ENCODE results near the gene PARVA.

Gene PARVA

DNA sequence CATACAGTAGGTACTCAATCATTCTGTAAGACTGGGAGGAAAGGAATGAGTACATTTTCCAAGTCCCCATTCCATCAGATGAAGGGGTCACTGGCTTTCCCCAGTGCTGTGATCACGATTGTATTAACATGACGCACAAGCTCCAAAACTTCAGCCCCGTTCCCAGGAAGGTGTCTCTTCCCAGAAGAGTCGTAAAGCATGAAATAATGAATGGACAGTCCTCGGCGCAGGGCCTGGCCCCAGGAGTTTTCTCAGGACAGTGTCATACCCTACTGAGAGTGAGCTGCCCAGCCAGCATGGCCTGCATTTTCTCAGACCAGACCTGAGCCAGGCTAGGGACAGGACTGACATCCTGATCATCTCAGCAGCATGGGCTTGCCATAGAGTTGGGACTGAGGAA lies 80.7 kb downstream of the PARVA start:
- no peak overlapping the region for H3K4ac ChIP-seq (ENCODE audit: low read depth in 1 of 2, low read length in 2 of 2)
- no peak overlapping the region for H2AFZ ChIP-seq (ENCODE audit: low read depth, low read length)
- H4K91ac ChIP-seq (ENCODE audit: low read length) = no peak overlapping the region
- H3K14ac ChIP-seq (ENCODE audit: low read length in 2 of 2) = peak overlapping the region in 1 of 2 experiments; percentile 29
- no peak overlapping the region for H3K9ac ChIP-seq (ENCODE audit: low read length)
- H2BK120ac ChIP-seq (ENCODE audit: low read depth, low read length) = no peak overlapping the region
- H2BK5ac ChIP-seq (ENCODE audit: low read depth, low read length, poor library complexity, severe bottlenecking) = no peak overlapping the region
- no peak overlapping the region for H3K27ac ChIP-seq (ENCODE audit: low read length, poor library complexity, severe bottlenecking)
- H3K9me3 ChIP-seq (ENCODE audit: control insufficient read depth, low read length) = no peaks in the 10 kb centered on the region
- H3K79me1 ChIP-seq (replicated peaks; ENCODE audit: low read length, poor library complexity, severe bottlenecking) = peaks cover 48% of the 10 kb centered on the region
- peaks cover 17% of the 10 kb centered on the region for H3K4me1 ChIP-seq (ENCODE audit: control insufficient read depth, insufficient read depth, low read depth, low read length)
- DNase-seq = no peak
- no peak overlapping the region for H3K4me2 ChIP-seq (ENCODE audit: low read length, poor library complexity, severe bottlenecking)
- no peaks in the 10 kb centered on the region for H3K27me3 ChIP-seq (ENCODE audit: control insufficient read depth in 1 of 2, insufficient read depth in 1 of 2, low read length in 2 of 2)
- H3K4me3 ChIP-seq (ENCODE audit: insufficient read depth in 1 of 2, low read depth in 1 of 2, low read length in 2 of 2) = no peak overlapping the region
- WGBS = 76% methylated on average over 6 of the region's 6 CpGs
- no peak overlapping the region for H2BK12ac ChIP-seq (ENCODE audit: low read length in 2 of 2)
- H3K36me3 ChIP-seq (ENCODE audit: control insufficient read depth in 1 of 2, insufficient read depth in 2 of 2, low read depth in 1 of 2, low read length in 2 of 2) = peaks cover 0 to 3% of the 10 kb centered on the region in 2 experiments
- no peak overlapping the region for H2BK15ac ChIP-seq (ENCODE audit: low read depth, poor library complexity, severe bottlenecking)
- H2AK5ac ChIP-seq (ENCODE audit: low read length, severe bottlenecking) = no peak overlapping the region
- H3K23ac ChIP-seq (ENCODE audit: low read length in 2 of 2) = no peak overlapping the region
- H3K18ac ChIP-seq (ENCODE audit: low read depth in 1 of 2, low read length in 2 of 2) = peak overlapping the region in 1 of 2 experiments; percentile 38
- no peak overlapping the region for H4K8ac ChIP-seq (ENCODE audit: low read length)

DNA sequence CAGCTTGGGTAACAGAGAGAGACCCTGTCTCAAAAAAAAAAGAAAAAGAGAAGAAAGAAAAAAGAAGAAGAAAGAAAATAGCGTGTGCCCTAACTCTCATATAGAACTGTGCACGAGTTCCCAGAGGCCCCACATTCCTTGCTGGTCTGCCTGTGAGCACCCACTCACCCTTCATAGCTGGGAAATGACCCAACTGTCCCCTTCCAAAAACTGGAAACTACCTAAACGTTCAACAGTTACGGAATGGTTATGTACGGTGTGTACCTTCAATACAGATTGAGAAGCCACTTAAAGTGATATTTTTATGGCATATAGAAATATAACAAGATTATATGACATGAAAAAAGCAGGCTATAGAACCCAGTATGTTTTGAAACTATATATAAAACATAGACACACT lies 82.0 kb downstream of the PARVA start:
- Histone ChIP-seq H4K91ac (ENCODE audit: low read length) (no peak overlapping the region), H2BK120ac (ENCODE audit: low read depth, low read length) (no peak overlapping the region), H3K9me3 (ENCODE audit: control insufficient read depth, low read length) (no peaks in the 10 kb centered on the region), H3K9ac (ENCODE audit: low read length) (no peak overlapping the region), H3K4me2 (ENCODE audit: low read length, poor library complexity, severe bottlenecking) (no peak overlapping the region), H3K79me1 (replicated peaks; ENCODE audit: low read length, poor library complexity, severe bottlenecking) (peaks cover 45% of the 10 kb centered on the region), H3K27ac (ENCODE audit: low read length, poor library complexity, severe bottlenecking) (no peak overlapping the region), H2AFZ (ENCODE audit: low read depth, low read length) (no peak overlapping the region), H3K4me3 (ENCODE audit: insufficient read depth in 1 of 2, low read depth in 1 of 2, low read length in 2 of 2) (no peak overlapping the region), H3K4ac (ENCODE audit: low read depth in 1 of 2, low read length in 2 of 2) (no peak overlapping the region), H3K4me1 (ENCODE audit: control insufficient read depth, insufficient read depth, low read depth, low read length) (peaks cover 17% of the 10 kb centered on the region), H3K23ac (ENCODE audit: low read length in 2 of 2) (no peak overlapping the region), H2BK5ac (ENCODE audit: low read depth, low read length, poor library complexity, severe bottlenecking) (no peak overlapping the region), H2BK15ac (ENCODE audit: low read depth, poor library complexity, severe bottlenecking) (no peak overlapping the region), H2BK12ac (ENCODE audit: low read length in 2 of 2) (no peak overlapping the region), H3K36me3 (ENCODE audit: control insufficient read depth in 1 of 2, insufficient read depth in 2 of 2, low read depth in 1 of 2, low read length in 2 of 2) (peaks cover 0 to 8% of the 10 kb centered on the region in 2 experiments), H3K18ac (ENCODE audit: low read depth in 1 of 2, low read length in 2 of 2) (no peak overlapping the region), H3K14ac (ENCODE audit: low read length in 2 of 2) (no peak overlapping the region), H2AK5ac (ENCODE audit: low read length, severe bottlenecking) (no peak overlapping the region), H3K27me3 (ENCODE audit: control insufficient read depth in 1 of 2, insufficient read depth in 1 of 2, low read length in 2 of 2) (no peaks in the 10 kb centered on the region), H4K8ac (ENCODE audit: low read length) (no peak overlapping the region)
- no peak for DNase-seq
- WGBS = 89% methylated on average over 2 of the region's 5 CpGs

DNA sequence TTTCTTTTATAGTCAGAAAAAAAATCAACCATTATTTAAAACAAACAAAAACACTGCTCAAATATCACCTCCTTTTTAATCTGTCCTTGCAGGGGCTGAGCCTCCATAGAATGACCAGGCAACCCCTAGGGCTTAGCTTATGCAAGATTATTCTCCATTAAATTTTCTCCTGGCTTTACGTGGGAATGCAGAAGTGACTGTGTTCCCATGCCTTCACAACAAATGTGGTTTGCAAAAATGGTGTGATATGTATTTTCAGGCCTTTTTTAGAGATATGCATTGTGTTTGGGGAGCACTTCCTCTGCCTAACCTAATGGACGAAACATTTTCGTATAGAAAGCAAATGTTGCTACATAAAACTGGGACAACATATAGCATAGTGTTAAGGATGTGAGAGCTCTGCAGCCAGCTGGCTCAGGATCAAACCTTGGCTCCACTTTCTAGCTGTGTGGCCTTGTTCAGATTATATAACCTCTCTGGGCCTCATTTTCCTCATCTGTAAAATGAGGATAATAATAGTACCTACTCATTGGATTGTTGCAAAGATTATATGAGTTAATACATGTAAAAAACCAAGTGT lies 82.6 kb downstream of the PARVA start:
- Histone ChIP-seq H3K9ac (ENCODE audit: low read length) (no peak overlapping the region), H3K23ac (ENCODE audit: low read length in 2 of 2) (no peak overlapping the region), H2AK5ac (ENCODE audit: low read length, severe bottlenecking) (no peak overlapping the region), H3K4me1 (ENCODE audit: control insufficient read depth, insufficient read depth, low read depth, low read length) (peaks cover 17% of the 10 kb centered on the region), H2BK15ac (ENCODE audit: low read depth, poor library complexity, severe bottlenecking) (no peak overlapping the region), H3K79me1 (replicated peaks; ENCODE audit: low read length, poor library complexity, severe bottlenecking) (peaks cover 49% of the 10 kb centered on the region), H3K18ac (ENCODE audit: low read depth in 1 of 2, low read length in 2 of 2) (no peak overlapping the region), H3K9me3 (ENCODE audit: control insufficient read depth, low read length) (no peaks in the 10 kb centered on the region), H3K4me2 (ENCODE audit: low read length, poor library complexity, severe bottlenecking) (no peak overlapping the region), H3K14ac (ENCODE audit: low read length in 2 of 2) (no peak overlapping the region), H2BK12ac (ENCODE audit: low read length in 2 of 2) (no peak overlapping the region), H4K91ac (ENCODE audit: low read length) (no peak overlapping the region), H4K8ac (ENCODE audit: low read length) (no peak overlapping the region), H3K27me3 (ENCODE audit: control insufficient read depth in 1 of 2, insufficient read depth in 1 of 2, low read length in 2 of 2) (no peaks in the 10 kb centered on the region), H3K36me3 (ENCODE audit: control insufficient read depth in 1 of 2, insufficient read depth in 2 of 2, low read depth in 1 of 2, low read length in 2 of 2) (peaks cover 0 to 9% of the 10 kb centered on the region in 2 experiments), H2AFZ (ENCODE audit: low read depth, low read length) (no peak overlapping the region), H2BK120ac (ENCODE audit: low read depth, low read length) (no peak overlapping the region), H3K4me3 (ENCODE audit: insufficient read depth in 1 of 2, low read depth in 1 of 2, low read length in 2 of 2) (no peak overlapping the region), H3K4ac (ENCODE audit: low read depth in 1 of 2, low read length in 2 of 2) (no peak overlapping the region), H3K27ac (ENCODE audit: low read length, poor library complexity, severe bottlenecking) (no peak overlapping the region), H2BK5ac (ENCODE audit: low read depth, low read length, poor library complexity, severe bottlenecking) (no peak overlapping the region)
- 87% methylated on average over 3 of the region's 3 CpGs for WGBS
- peak; percentile 31 for DNase-seq

DNA sequence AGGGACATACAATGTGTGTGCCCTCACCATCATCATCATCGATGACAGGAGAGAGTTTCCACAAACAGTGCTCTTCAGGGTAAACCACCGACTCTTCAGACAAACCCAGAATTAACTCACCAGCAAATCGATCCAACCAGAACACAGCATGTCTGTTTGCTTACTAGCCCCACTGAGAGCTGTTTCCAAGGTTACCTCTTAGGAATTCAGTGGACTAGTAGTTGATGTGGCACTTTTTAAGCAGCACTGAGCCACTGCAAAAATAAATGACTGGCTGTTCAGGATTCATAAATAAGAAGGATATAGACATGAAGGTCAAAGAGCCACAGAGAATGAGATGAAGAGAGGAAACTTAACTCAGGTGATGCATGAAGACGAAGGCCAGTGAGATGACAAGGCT lies 83.1 kb downstream of the PARVA start:
- Histone ChIP-seq H3K9ac (ENCODE audit: low read length) (no peak overlapping the region), H3K27me3 (ENCODE audit: control insufficient read depth in 1 of 2, insufficient read depth in 1 of 2, low read length in 2 of 2) (no peaks in the 10 kb centered on the region)

More for the DNA sequence above, 83.1 kb downstream of the PARVA start:
- H2BK15ac ChIP-seq (ENCODE audit: low read depth, poor library complexity, severe bottlenecking) = no peak overlapping the region
- H2AK5ac ChIP-seq (ENCODE audit: low read length, severe bottlenecking) = no peak overlapping the region
- no peak overlapping the region for H3K4me3 ChIP-seq (ENCODE audit: insufficient read depth in 1 of 2, low read depth in 1 of 2, low read length in 2 of 2)
- no peak overlapping the region for H2BK120ac ChIP-seq (ENCODE audit: low read depth, low read length)
- peaks cover 17% of the 10 kb centered on the region for H3K4me1 ChIP-seq (ENCODE audit: control insufficient read depth, insufficient read depth, low read depth, low read length)
- peaks cover 52% of the 10 kb centered on the region for H3K79me1 ChIP-seq (replicated peaks; ENCODE audit: low read length, poor library complexity, severe bottlenecking)
- H3K27ac ChIP-seq (ENCODE audit: low read length, poor library complexity, severe bottlenecking) = no peak overlapping the region
- no peaks in the 10 kb centered on the region for H3K9me3 ChIP-seq (ENCODE audit: control insufficient read depth, low read length)
- WGBS = 83% methylated on average over 4 of the region's 4 CpGs
- no peak overlapping the region for H3K4ac ChIP-seq (ENCODE audit: low read depth in 1 of 2, low read length in 2 of 2)
- no peak overlapping the region for H3K18ac ChIP-seq (ENCODE audit: low read depth in 1 of 2, low read length in 2 of 2)
- DNase-seq = peak; percentile 53
- H3K4me2 ChIP-seq (ENCODE audit: low read length, poor library complexity, severe bottlenecking) = no peak overlapping the region
- H3K23ac ChIP-seq (ENCODE audit: low read length in 2 of 2) = no peak overlapping the region
- no peak overlapping the region for H3K14ac ChIP-seq (ENCODE audit: low read length in 2 of 2)
- H2BK5ac ChIP-seq (ENCODE audit: low read depth, low read length, poor library complexity, severe bottlenecking) = no peak overlapping the region
- H2BK12ac ChIP-seq (ENCODE audit: low read length in 2 of 2) = no peak overlapping the region
- no peak overlapping the region for H4K8ac ChIP-seq (ENCODE audit: low read length)
- H3K36me3 ChIP-seq (ENCODE audit: control insufficient read depth in 1 of 2, insufficient read depth in 2 of 2, low read depth in 1 of 2, low read length in 2 of 2) = peaks cover 0 to 9% of the 10 kb centered on the region in 2 experiments
- no peak overlapping the region for H2AFZ ChIP-seq (ENCODE audit: low read depth, low read length)
- H4K91ac ChIP-seq (ENCODE audit: low read length) = no peak overlapping the region
